ENCODE data around the gene CAGE1. TPM values are rescaled to one million over a fixed set of nuclear protein-coding genes. Genes with fewer than 3 reads are reported as not detected.

The CAGE1 gene
- total and polyA plus RNA-seq, 4 donors = 0.15 TPM; not detected in 3

DNA sequence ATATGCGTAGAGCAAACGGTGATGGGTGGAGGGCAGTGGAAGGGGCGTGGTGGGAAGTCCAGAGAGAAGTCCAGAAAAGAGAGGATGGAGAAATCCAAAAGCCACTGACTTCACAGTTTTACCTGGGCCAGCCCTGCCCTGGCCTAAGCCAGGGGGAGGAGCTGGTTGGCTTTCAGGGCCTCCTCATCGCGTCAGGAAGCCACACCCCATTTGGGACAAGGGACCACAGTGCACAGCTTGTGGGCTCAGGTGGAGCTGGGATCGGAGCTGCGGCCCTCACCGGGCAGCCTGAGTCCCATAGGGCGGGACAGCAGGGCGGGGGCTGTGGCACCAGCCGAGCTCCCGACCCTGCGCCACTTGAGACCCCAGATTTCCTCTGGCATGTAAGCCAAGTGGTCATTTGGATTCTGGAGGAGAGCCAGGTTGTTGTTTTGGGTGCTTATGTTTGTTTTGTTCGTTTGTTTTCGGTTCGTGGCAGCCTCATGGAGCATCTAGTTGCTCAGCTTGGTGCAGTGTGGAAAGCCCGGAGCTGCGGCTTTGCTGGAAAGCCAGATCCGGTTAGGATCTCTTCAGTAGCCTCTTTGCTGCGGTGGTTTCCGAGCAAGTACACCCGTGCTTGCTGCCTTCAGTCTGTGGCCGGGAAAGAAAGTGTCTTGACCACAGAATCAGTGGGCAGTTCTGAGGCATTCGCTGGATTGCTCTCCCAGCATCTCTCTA lies 42.3 kb upstream of the CAGE1 start:
- Histone ChIP-seq H3K36me3 (ENCODE audit: control insufficient read depth in 4 of 4, insufficient read depth in 4 of 4, low read length in 4 of 4) (no peaks in the 10 kb centered on the region), H3K4me1 (ENCODE audit: control insufficient read depth in 5 of 5, insufficient read depth in 5 of 5, low read length in 5 of 5) (peaks cover 0 to 6% (median 0%) of the 10 kb centered on the region in 5 donors), H3K27ac (ENCODE audit: low read depth in 1 of 2, low read length in 1 of 2) (no peak overlapping the region), H3K9me3 (ENCODE audit: control insufficient read depth in 4 of 4, insufficient read depth in 3 of 4, low read length in 3 of 4) (peaks cover 0 to 2% (median 0%) of the 10 kb centered on the region in 4 donors), H3K4me3 (no peak overlapping the region), H3K27me3 (ENCODE audit: control insufficient read depth in 3 of 3, insufficient read depth in 3 of 3, low read length in 2 of 3) (no peaks in the 10 kb centered on the region), H3K9ac (ENCODE audit: insufficient read depth in 1 of 2, low read length in 2 of 2) (no peak overlapping the region)
- DNase-seq = peak in 2 of 3 donors; percentile 18 to 33
- TF ChIP-seq, protein P1, sequence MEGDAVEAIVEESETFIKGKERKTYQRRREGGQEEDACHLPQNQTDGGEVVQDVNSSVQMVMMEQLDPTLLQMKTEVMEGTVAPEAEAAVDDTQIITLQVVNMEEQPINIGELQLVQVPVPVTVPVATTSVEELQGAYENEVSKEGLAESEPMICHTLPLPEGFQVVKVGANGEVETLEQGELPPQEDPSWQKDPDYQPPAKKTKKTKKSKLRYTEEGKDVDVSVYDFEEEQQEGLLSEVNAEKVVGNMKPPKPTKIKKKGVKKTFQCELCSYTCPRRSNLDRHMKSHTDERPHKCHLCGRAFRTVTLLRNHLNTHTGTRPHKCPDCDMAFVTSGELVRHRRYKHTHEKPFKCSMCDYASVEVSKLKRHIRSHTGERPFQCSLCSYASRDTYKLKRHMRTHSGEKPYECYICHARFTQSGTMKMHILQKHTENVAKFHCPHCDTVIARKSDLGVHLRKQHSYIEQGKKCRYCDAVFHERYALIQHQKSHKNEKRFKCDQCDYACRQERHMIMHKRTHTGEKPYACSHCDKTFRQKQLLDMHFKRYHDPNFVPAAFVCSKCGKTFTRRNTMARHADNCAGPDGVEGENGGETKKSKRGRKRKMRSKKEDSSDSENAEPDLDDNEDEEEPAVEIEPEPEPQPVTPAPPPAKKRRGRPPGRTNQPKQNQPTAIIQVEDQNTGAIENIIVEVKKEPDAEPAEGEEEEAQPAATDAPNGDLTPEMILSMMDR (IDR thresholded peaks at IDR 0.05; ENCODE audit: control extremely low read depth, extremely low read depth) = no peak
- no peak for ATAC-seq (ENCODE audit: insufficient read depth, low FRiP score)
- 69 to 79% methylated on average over 24 of the region's 24 CpGs for WGBS, 2 donors

DNA sequence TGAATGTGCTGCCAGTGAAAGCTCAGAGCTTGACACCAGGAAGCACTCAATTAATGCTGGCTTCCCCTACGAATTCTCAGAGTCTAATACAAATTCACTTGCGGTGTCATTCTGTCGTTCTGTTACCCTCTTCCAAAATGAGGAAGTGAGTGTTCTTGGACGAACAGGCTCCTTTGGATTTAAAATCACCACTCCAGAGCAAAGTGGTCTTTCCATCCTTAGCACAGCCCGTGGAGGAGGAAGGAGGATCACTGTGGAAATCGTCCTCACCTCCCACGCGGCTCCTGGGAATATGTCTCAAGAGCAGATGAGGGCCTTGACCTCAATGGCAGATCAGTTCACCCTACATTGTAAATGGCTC lies 41.8 kb upstream of the CAGE1 start:
- ATAC-seq (ENCODE audit: insufficient read depth, low FRiP score) = no peak
- peaks cover 0 to 2% (median 0%) of the 10 kb centered on the region in 4 donors for H3K9me3 ChIP-seq (ENCODE audit: control insufficient read depth in 4 of 4, insufficient read depth in 3 of 4, low read length in 3 of 4)
- no peaks in the 10 kb centered on the region for H3K27me3 ChIP-seq (ENCODE audit: control insufficient read depth in 3 of 3, insufficient read depth in 3 of 3, low read length in 2 of 3)
- H3K36me3 ChIP-seq (ENCODE audit: control insufficient read depth in 4 of 4, insufficient read depth in 4 of 4, low read length in 4 of 4) = no peaks in the 10 kb centered on the region
- H3K4me1 ChIP-seq (ENCODE audit: control insufficient read depth in 5 of 5, insufficient read depth in 5 of 5, low read length in 5 of 5) = peaks cover 0 to 6% (median 0%) of the 10 kb centered on the region in 5 donors
- H3K9ac ChIP-seq (ENCODE audit: insufficient read depth in 1 of 2, low read length in 2 of 2) = no peak overlapping the region
- TF ChIP-seq, protein P1 (IDR thresholded peaks at IDR 0.05; ENCODE audit: control extremely low read depth, extremely low read depth) = no peak
- H3K27ac ChIP-seq (ENCODE audit: low read depth in 1 of 2, low read length in 1 of 2) = no peak overlapping the region
- WGBS, 2 donors = 31 to 56% methylated on average over 8 of the region's 8 CpGs
- no peak overlapping the region for H3K4me3 ChIP-seq
- no peak for DNase-seq

DNA sequence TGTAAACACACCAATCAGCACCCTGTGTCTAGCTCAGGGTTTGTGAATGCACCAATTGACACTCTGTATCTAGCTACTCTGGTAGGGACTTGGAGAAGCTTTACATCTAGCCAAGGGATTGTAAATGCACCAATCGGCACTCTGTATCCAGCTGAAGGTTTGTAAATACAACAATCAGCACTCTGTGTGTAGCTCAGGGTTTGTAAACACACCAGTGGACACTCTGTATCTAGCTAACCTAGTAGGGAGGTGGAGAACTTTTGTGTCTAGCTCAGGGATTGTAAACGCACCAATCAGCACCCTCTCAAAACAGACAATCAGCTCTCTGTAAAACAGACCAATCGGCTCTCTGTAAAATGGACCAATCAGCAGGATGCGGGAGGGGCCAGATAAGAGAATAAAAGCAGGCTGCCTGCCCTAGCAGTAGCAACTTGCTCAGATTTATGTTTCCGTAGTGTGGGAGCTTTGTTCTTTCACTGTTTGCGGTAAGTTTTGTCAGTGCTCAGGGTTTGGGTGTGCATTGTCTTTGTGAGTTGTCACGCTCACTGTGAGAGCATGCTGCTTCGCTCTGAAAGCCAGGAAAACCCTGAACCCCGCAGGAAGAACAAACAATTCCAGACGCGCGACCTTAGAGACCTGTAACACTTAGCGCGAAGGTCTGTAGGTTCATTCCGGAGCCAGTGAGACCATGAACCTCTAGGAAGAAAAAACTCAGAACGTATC lies 37.1 kb upstream of the CAGE1 start:
- DNase-seq = no peak
- Histone ChIP-seq H3K4me1 (ENCODE audit: control insufficient read depth in 5 of 5, insufficient read depth in 5 of 5, low read length in 5 of 5) (no peaks in the 10 kb centered on the region), H3K36me3 (ENCODE audit: control insufficient read depth in 4 of 4, insufficient read depth in 4 of 4, low read length in 4 of 4) (no peaks in the 10 kb centered on the region), H3K9ac (ENCODE audit: insufficient read depth in 1 of 2, low read length in 2 of 2) (no peak overlapping the region), H3K9me3 (ENCODE audit: control insufficient read depth in 4 of 4, insufficient read depth in 3 of 4, low read length in 3 of 4) (peaks cover 0 to 3% (median 0%) of the 10 kb centered on the region in 4 donors), H3K27ac (ENCODE audit: low read depth in 1 of 2, low read length in 1 of 2) (no peak overlapping the region), H3K4me3 (no peak overlapping the region), H3K27me3 (ENCODE audit: control insufficient read depth in 3 of 3, insufficient read depth in 3 of 3, low read length in 2 of 3) (no peaks in the 10 kb centered on the region)
- 79 to 85% methylated on average over 16 of the region's 16 CpGs for WGBS, 2 donors
- TF ChIP-seq, protein P1 (IDR thresholded peaks at IDR 0.05; ENCODE audit: control extremely low read depth, extremely low read depth) = no peak
- no peak for ATAC-seq (ENCODE audit: insufficient read depth, low FRiP score)
